GM12878 (cell line): ENCODE results near the gene CLNK. TPM values are rescaled to one million over a fixed set of nuclear protein-coding genes. Genes with fewer than 3 reads are reported as not detected.

Source experiments
- ATAC-seq: fragments of 200-7000 bp; cut with Tn5 transposase; 3 replicates; pipeline ENCODE4 v1.9.1; 2020; ENCODE audit warnings: mild to moderate bottlenecking, moderate library complexity
- BruUV-seq: library from RNA; stranded (reverse); fragments of 400-500 nt; replicated peaks from 2 replicates; lab custom pipeline; 2021; lab: Mats Ljungman, UMichigan
- CTCF ChIA-PET: fragments of 300-600 bp; sonication (Branson Sonifier 250); formaldehyde crosslinking; extraction: SDS; loops from one replicate; lab custom pipeline; 2021; ENCODE audit warnings: inconsistent platforms; lab: Yijun Ruan, JAX
- POLR2A ChIA-PET: fragments of 350-600 bp; formaldehyde crosslinking; extraction: SDS; loops from one replicate; lab custom pipeline; 2021; ENCODE audit warnings: inconsistent platforms; lab: Charles Lee
- RAD21 ChIA-PET: fragments of 300-600 bp; sonication (Branson Sonifier 250); formaldehyde crosslinking; loops from one replicate; lab custom pipeline; 2023; ENCODE audit warnings: antibody characterized with exemption; ENCODE audit not compliant: unreplicated experiment; lab: Charles Lee
- SMC1A ChIA-PET: fragments of 300-600 bp; sonication (Branson Sonifier 250); formaldehyde crosslinking; loops from one replicate; lab custom pipeline; 2023; ENCODE audit not compliant: unreplicated experiment, uncharacterized antibody; lab: Charles Lee
- DNase-seq: peaks from one replicate; pipeline ENCODE4 v3.0.0-alpha.2; 2011; ENCODE audit warnings: low read depth, low spot score
- FAIRE-seq: peaks from 3 replicates; lab custom pipeline; 2011; peaks lifted over from hg19 to GRCh38; lab: Jason Lieb, UNC
- H2AFZ ChIP-seq: 2 replicates; pipeline ENCODE4 v1.6.0; 2011; ENCODE audit warnings: low read depth, low read length, control low read depth; ENCODE audit not compliant: control insufficient read depth
- H3K27ac ChIP-seq: 2 replicates; pipeline ENCODE4 v1.5.1; 2011; ENCODE audit warnings: control low read depth; ENCODE audit not compliant: control insufficient read depth, insufficient read depth
- H3K27me3 ChIP-seq, 2 experiments: replicated peaks in 1 of 2; 2 replicates each; pipeline versions ENCODE4 v1.6.0 to v1.6.1; 2011; ENCODE audit warnings: low read length in 1 of 2; ENCODE audit not compliant: control insufficient read depth in 2 of 2, insufficient read depth in 2 of 2
- H3K36me3 ChIP-seq, 2 experiments: 2 replicates each; pipeline ENCODE4 v1.5.1; 2011; ENCODE audit warnings: low read length in 1 of 2; ENCODE audit not compliant: control insufficient read depth in 2 of 2, insufficient read depth in 2 of 2
- H3K4me1 ChIP-seq: 2 replicates; pipeline ENCODE4 v1.6.1; 2011; ENCODE audit warnings: mild to moderate bottlenecking, low read length, moderate library complexity, mixed read lengths; ENCODE audit not compliant: control insufficient read depth, insufficient read depth
- H3K4me2 ChIP-seq: 2 replicates; pipeline ENCODE4 v1.6.0; 2011; ENCODE audit warnings: control low read depth; ENCODE audit not compliant: control insufficient read depth, insufficient read depth
- H3K4me3 ChIP-seq: fragments of 200-600 bp; sonication (generic); 2 replicates; pipeline ENCODE4 v1.5.1; 2016
- H3K79me2 ChIP-seq: 2 replicates; pipeline ENCODE4 v1.6.0; 2011; ENCODE audit warnings: low read length; ENCODE audit not compliant: control insufficient read depth, insufficient read depth
- H3K9ac ChIP-seq: 2 replicates; pipeline ENCODE4 v1.8.0; 2011; ENCODE audit warnings: low read length, control low read depth, mixed read lengths; ENCODE audit not compliant: control insufficient read depth, insufficient read depth
- H3K9me3 ChIP-seq: replicated peaks from 3 replicates; pipeline ENCODE4 v1.5.1; 2011; ENCODE audit warnings: mild to moderate bottlenecking, low read length; ENCODE audit not compliant: control insufficient read depth, insufficient read depth
- H4K20me1 ChIP-seq: 2 replicates; pipeline ENCODE4 v1.6.0; 2011; ENCODE audit not compliant: control insufficient read depth, insufficient read depth
- BCL11A ChIP-seq: IDR thresholded peaks from 2 replicates; pipeline ENCODE4 v1.6.1; 2011; ENCODE audit warnings: low read depth, low read length
- CHD1 ChIP-seq: IDR thresholded peaks from 2 replicates; pipeline ENCODE4 v1.6.1; 2012; ENCODE audit warnings: low read depth, low read length, improper control_type of control experiment
- ESRRA ChIP-seq: IDR thresholded peaks from 2 replicates; pipeline ENCODE4 v1.6.1; 2012; ENCODE audit warnings: mild to moderate bottlenecking, low read length, improper control_type of control experiment
- IKZF2 ChIP-seq, 2 experiments: fragments of 450-650 bp; IDR thresholded peaks; 2 replicates each; pipeline ENCODE4 v1.6.1; 2017; ENCODE audit warnings: mild to moderate bottlenecking in 2 of 2, moderate library complexity in 2 of 2
- IRF4 ChIP-seq: IDR thresholded peaks from 2 replicates; pipeline ENCODE4 v1.6.1; 2011; ENCODE audit warnings: low read depth, low read length
- JUND ChIP-seq: IDR thresholded peaks from 2 replicates; pipeline ENCODE4 v1.6.1; 2012; ENCODE audit warnings: low read depth, mild to moderate bottlenecking, low read length, improper control_type of control experiment, moderate library complexity
- NFXL1 ChIP-seq: fragments of 450-650 bp; IDR thresholded peaks from 2 replicates; pipeline ENCODE4 v1.6.1; 2017; ENCODE audit warnings: antibody characterized with exemption, mild to moderate bottlenecking, borderline replicate concordance
- NR2C1 ChIP-seq: fragments of 450-650 bp; IDR thresholded peaks from 2 replicates; pipeline ENCODE4 v1.6.1; 2017; ENCODE audit warnings: antibody characterized with exemption, mild to moderate bottlenecking, moderate library complexity
- RCOR1 ChIP-seq: conservative IDR thresholded peaks from 2 replicates; pipeline ENCODE4 v1.6.1; 2012; ENCODE audit warnings: low read depth, low read length, improper control_type of control experiment
- SMAD5 ChIP-seq: IDR thresholded peaks from 2 replicates; pipeline ENCODE4 v1.6.1; 2016; ENCODE audit warnings: antibody characterized with exemption, low read depth
- SUZ12 ChIP-seq: fragments of 200-600 bp; sonication (generic); IDR thresholded peaks from one replicate; pipeline ENCODE4 v1.6.1; 2018; ENCODE audit warnings: antibody characterized with exemption, mild to moderate bottlenecking; ENCODE audit not compliant: unreplicated experiment
- TBL1XR1 ChIP-seq: IDR thresholded peaks from 2 replicates; pipeline ENCODE4 v1.6.1; 2012; ENCODE audit warnings: low read depth, low read length, improper control_type of control experiment
- ZNF24 ChIP-seq: fragments of 450-650 bp; IDR thresholded peaks from 2 replicates; pipeline ENCODE4 v1.6.1; 2017; ENCODE audit warnings: antibody characterized with exemption, mild to moderate bottlenecking
- WGBS: methylation state at CpG from one replicate; pipeline ENCODE4 v1.1.6; 2016; ENCODE audit warnings: low lambda C conversion rate; ENCODE audit not compliant: insufficient replicate concordance, insufficient coverage; ENCODE audit errors: missing lambda C conversion rate; 5-methylcytosine and 5-hydroxymethylcytosine counted together
- in situ Hi-C: fragments of 300-500 bp; cut with MboI; formaldehyde crosslinking; loops from 9 replicates; pipeline ENCODE4 v1.14.3; 2018; ENCODE audit warnings: mixed read lengths
- intact Hi-C: fragments of 100-400 bp; cut with micrococcal nuclease; formaldehyde crosslinking; loops from one replicate; pipeline ENCODE4 v1.14.2; 2022; ENCODE audit not compliant: unreplicated experiment
- polyA plus RNA-seq, 11 experiments: library from polyadenylated mRNA; depleted of rRNA in 4 of 11; unstranded in 6 of 11; stranded (reverse) in 5 of 11; fragments of >200 nt; fragmentation: Nextera tagmentation in 4 of 11; fragmentation: Illumina TruSeq in 1 of 11; extraction: Ambion mirVana in 4 of 11; extraction: Trizol in 1 of 11; gene quantifications; 1 replicate in 1 of 11; 2 replicates in 10 of 11; pipeline versions ENCODE4 v1.2.1 to v1.2.3, GENCODE V29; 2011 to 2016; ENCODE audit warnings: inconsistent platforms in 2 of 11, missing spikeins in 2 of 11, low read depth in 1 of 11
- total RNA-seq, 4 experiments: library from RNA; depleted of rRNA in 3 of 4; stranded (reverse); fragments of >200 nt in 3 of 4; fragmentation: Illumina TruSeq in 1 of 4; extraction: Trizol in 1 of 4; gene quantifications; 2 replicates each; pipeline versions ENCODE4 v1.2.1 to v1.2.3, GENCODE V29; 2013 to 2021
- TF ChIP-seq, protein P1 (sequence below): fragments of 450-650 bp; IDR thresholded peaks from 2 replicates; pipeline ENCODE4 v1.6.1; 2017; ENCODE audit warnings: mild to moderate bottlenecking, moderate library complexity
- TF ChIP-seq, protein P2 (sequence below): fragments of 450-650 bp; IDR thresholded peaks from 2 replicates; pipeline ENCODE4 v1.6.1; 2016; ENCODE audit warnings: mild to moderate bottlenecking
- TF ChIP-seq, protein P3 (sequence below): fragments of 450-650 bp; IDR thresholded peaks from 2 replicates; pipeline ENCODE4 v1.6.1; 2016; ENCODE audit warnings: mild to moderate bottlenecking, moderate library complexity, borderline replicate concordance

CLNK gene
- total and polyA plus RNA-seq, 10 of the 15 experiments (the other 5 are each of a cell fraction or from before 2014, with no cell fraction given) = 2.1 to 14.3 (median 2.7) TPM

DNA sequence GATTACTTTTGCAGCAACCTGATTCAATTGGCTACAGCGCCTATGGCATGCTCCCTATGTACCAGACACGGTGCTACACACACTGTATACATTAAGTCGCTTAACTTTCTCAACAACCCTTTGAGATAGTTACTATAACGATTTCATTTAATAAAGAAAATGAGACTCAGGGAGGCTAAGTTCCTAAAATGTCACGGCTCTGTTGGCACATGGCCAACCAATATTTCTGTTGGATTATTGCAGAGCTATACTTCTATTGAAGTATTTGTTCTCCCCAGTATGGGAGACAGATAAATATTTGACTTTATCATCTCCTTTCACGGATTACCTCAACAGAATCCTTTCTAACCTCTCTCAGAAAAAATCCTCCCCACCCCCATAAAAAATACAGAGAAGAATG, 25.3 kb downstream of the CLNK start:
- H3K36me3 ChIP-seq = no peaks in the 10 kb centered on the region
- no peaks in the 10 kb centered on the region for H4K20me1 ChIP-seq
- BruUV-seq = no TSS peak
- TF ChIP-seq TBL1XR1 (no peak), NR2C1 (no peak), JUND (no peak), BCL11A (no peak), SUZ12 (no peak), IKZF2 (IDR thresholded peaks at IDR 0.05) (no peak), RCOR1 (no peak), IRF4 (no peak), ZNF24 (no peak), ESRRA (no peak), SMAD5 (no peak), CHD1 (no peak), NFXL1 (no peak)
- TF ChIP-seq, protein P1, sequence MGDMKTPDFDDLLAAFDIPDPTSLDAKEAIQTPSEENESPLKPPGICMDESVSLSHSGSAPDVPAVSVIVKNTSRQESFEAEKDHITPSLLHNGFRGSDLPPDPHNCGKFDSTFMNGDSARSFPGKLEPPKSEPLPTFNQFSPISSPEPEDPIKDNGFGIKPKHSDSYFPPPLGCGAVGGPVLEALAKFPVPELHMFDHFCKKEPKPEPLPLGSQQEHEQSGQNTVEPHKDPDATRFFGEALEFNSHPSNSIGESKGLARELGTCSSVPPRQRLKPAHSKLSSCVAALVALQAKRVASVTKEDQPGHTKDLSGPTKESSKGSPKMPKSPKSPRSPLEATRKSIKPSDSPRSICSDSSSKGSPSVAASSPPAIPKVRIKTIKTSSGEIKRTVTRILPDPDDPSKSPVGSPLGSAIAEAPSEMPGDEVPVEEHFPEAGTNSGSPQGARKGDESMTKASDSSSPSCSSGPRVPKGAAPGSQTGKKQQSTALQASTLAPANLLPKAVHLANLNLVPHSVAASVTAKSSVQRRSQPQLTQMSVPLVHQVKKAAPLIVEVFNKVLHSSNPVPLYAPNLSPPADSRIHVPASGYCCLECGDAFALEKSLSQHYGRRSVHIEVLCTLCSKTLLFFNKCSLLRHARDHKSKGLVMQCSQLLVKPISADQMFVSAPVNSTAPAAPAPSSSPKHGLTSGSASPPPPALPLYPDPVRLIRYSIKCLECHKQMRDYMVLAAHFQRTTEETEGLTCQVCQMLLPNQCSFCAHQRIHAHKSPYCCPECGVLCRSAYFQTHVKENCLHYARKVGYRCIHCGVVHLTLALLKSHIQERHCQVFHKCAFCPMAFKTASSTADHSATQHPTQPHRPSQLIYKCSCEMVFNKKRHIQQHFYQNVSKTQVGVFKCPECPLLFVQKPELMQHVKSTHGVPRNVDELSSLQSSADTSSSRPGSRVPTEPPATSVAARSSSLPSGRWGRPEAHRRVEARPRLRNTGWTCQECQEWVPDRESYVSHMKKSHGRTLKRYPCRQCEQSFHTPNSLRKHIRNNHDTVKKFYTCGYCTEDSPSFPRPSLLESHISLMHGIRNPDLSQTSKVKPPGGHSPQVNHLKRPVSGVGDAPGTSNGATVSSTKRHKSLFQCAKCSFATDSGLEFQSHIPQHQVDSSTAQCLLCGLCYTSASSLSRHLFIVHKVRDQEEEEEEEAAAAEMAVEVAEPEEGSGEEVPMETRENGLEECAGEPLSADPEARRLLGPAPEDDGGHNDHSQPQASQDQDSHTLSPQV = no peak
- TF ChIP-seq, protein P2, sequence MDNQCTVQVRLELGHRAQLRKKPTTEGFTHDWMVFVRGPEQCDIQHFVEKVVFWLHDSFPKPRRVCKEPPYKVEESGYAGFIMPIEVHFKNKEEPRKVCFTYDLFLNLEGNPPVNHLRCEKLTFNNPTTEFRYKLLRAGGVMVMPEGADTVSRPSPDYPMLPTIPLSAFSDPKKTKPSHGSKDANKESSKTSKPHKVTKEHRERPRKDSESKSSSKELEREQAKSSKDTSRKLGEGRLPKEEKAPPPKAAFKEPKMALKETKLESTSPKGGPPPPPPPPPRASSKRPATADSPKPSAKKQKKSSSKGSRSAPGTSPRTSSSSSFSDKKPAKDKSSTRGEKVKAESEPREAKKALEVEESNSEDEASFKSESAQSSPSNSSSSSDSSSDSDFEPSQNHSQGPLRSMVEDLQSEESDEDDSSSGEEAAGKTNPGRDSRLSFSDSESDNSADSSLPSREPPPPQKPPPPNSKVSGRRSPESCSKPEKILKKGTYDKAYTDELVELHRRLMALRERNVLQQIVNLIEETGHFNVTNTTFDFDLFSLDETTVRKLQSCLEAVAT = no peak
- TF ChIP-seq, protein P3, sequence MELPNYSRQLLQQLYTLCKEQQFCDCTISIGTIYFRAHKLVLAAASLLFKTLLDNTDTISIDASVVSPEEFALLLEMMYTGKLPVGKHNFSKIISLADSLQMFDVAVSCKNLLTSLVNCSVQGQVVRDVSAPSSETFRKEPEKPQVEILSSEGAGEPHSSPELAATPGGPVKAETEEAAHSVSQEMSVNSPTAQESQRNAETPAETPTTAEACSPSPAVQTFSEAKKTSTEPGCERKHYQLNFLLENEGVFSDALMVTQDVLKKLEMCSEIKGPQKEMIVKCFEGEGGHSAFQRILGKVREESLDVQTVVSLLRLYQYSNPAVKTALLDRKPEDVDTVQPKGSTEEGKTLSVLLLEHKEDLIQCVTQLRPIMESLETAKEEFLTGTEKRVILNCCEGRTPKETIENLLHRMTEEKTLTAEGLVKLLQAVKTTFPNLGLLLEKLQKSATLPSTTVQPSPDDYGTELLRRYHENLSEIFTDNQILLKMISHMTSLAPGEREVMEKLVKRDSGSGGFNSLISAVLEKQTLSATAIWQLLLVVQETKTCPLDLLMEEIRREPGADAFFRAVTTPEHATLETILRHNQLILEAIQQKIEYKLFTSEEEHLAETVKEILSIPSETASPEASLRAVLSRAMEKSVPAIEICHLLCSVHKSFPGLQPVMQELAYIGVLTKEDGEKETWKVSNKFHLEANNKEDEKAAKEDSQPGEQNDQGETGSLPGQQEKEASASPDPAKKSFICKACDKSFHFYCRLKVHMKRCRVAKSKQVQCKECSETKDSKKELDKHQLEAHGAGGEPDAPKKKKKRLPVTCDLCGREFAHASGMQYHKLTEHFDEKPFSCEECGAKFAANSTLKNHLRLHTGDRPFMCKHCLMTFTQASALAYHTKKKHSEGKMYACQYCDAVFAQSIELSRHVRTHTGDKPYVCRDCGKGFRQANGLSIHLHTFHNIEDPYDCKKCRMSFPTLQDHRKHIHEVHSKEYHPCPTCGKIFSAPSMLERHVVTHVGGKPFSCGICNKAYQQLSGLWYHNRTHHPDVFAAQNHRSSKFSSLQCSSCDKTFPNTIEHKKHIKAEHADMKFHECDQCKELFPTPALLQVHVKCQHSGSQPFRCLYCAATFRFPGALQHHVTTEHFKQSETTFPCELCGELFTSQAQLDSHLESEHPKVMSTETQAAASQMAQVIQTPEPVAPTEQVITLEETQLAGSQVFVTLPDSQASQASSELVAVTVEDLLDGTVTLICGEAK = no peak
- FAIRE-seq (no peak), ATAC-seq (no peak), DNase-seq (no peak)
- WGBS = 78% methylated on average over 6 of the region's 6 CpGs
- H3K9me3 ChIP-seq = no peaks in the 10 kb centered on the region; the same call in 2 of the 3 replicates
- peaks cover under 1% of the 10 kb centered on the region; the same call in 1 of the 2 replicates for H3K4me1 ChIP-seq
- H3K79me2 ChIP-seq = no peaks in the 10 kb centered on the region
- H3K27ac ChIP-seq = no peak overlapping the region
- H3K27me3 ChIP-seq = no peaks in the 10 kb centered on the region
- H3K4me2 ChIP-seq = no peak overlapping the region
- SMC1A ChIA-PET = interaction anchor here (1.2 to 1.9 kb wide), 3 partner anchors 11 to 31 kb away, joined by 3 to 9 read pairs (median 4); no protein-coding TSS in a partner anchor
- intact Hi-C loops = no loop called here
- H3K4me3 ChIP-seq = no peak overlapping the region
- in situ Hi-C loops = no loop called here
- CTCF ChIA-PET = interaction anchor here (1.9 kb wide), 1 partner anchor 12 kb away, joined by 4 read pairs; no protein-coding TSS in a partner anchor
- RAD21 ChIA-PET = interaction anchor here (1.1 kb wide), 1 partner anchor 11 kb away, joined by 3 read pairs; no protein-coding TSS in a partner anchor
- H2AFZ ChIP-seq = no peak overlapping the region
- H3K9ac ChIP-seq = no peak overlapping the region
- POLR2A ChIA-PET = interaction anchor here (2.8 kb wide), 1 partner anchor 12 kb away, joined by 7 read pairs; no protein-coding TSS in a partner anchor
